ENCODE data around the gene MGLL.

DNA sequence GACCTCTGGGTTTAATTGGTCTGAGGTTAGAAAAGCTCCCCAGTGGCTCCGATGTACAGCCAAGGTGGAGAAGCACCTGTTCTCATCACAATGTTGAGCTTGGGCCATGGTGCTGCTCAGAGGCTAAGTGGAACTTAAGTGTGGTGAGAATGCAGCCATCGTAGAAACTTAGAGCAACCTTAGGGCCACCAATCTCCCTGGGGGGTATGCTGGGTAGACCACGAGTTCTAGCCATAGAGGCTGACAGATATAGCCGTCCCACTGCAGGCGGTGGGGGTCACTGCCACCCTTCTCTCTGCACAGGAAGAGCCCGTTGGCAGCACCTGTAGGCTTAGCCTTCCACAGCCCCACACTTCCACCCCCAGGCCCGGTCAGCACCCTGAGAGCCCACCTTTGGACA lies 38.0 kb downstream of the MGLL start:
- TF ChIP-seq, protein P1, sequence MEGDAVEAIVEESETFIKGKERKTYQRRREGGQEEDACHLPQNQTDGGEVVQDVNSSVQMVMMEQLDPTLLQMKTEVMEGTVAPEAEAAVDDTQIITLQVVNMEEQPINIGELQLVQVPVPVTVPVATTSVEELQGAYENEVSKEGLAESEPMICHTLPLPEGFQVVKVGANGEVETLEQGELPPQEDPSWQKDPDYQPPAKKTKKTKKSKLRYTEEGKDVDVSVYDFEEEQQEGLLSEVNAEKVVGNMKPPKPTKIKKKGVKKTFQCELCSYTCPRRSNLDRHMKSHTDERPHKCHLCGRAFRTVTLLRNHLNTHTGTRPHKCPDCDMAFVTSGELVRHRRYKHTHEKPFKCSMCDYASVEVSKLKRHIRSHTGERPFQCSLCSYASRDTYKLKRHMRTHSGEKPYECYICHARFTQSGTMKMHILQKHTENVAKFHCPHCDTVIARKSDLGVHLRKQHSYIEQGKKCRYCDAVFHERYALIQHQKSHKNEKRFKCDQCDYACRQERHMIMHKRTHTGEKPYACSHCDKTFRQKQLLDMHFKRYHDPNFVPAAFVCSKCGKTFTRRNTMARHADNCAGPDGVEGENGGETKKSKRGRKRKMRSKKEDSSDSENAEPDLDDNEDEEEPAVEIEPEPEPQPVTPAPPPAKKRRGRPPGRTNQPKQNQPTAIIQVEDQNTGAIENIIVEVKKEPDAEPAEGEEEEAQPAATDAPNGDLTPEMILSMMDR (IDR thresholded peaks at IDR 0.05; ENCODE audit: low read depth, low read length, missing input control) = no peak
- TF ChIP-seq, protein P2, sequence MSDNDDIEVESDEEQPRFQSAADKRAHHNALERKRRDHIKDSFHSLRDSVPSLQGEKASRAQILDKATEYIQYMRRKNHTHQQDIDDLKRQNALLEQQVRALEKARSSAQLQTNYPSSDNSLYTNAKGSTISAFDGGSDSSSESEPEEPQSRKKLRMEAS (IDR thresholded peaks at IDR 0.05) = no peak
- TF ChIP-seq FOXA1 (IDR thresholded peaks at IDR 0.05) (no peak), NR2F2 (IDR thresholded peaks at IDR 0.05) (no peak), YY1 (IDR thresholded peaks at IDR 0.05) (no peak), RAD21 (IDR thresholded peaks at IDR 0.05) (no peak)
